ENCODE results near the gene GAL3ST3.

DNA sequence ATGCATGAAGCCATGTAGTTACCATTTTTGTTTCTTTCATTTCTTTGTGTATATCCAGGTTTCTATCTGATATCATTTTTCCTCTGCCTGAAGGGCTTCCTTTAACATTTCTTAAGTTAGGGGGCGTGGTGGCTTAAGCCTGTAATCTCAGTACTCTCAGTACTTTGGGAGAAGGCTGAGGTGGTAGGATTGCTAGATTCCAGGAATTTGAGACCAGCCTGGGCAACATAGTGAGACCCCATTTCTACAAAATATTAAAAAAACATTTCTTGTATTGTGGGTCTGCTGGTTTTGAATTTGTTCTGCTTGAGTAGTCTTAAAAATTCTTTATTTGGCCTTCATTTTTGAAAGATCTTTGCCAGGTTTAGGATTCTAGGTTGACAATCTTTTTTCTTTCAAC is 15.6 kb upstream of the GAL3ST3 start:
- TF ChIP-seq CTCF (conservative IDR thresholded peaks at IDR 0.05; ENCODE audit: low read depth, low read length) (no peak), EZH2 (IDR thresholded peaks at IDR 0.05; ENCODE audit: borderline replicate concordance, low read depth, low read length, poor library complexity, severe bottlenecking) (no peak)
